ENCODE data around the gene IKZF4.

DNA sequence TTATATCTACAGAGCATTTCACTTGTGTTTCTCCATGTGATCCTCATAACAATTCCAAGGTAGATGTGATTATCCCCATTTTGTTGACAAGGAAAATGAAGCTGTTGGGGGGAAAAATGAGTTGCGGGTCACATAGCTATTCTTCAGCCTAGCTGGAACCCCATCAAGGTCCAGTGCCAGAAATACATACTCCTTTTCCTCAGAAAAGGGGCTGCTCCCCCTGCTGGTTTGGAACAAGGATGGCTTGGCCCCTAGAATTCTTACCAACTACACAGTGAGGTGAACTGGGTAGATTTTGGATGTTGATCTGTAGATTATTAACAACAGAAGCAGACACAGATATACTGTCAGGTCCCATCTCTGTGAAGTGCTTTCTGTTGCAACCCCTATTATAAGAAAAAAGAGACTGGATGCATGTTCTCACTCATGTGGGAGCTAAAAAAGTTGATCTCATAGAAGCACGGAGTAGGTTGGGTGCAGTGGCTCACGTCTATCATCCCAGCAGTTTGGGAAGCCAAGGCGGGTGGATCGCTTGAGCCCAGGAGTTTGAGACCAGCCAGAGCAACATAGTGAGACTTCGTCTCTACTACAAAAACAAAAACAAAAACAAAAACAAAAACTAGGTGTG is 8.9 kb downstream of the IKZF4 start:
- TF ChIP-seq, protein P1, sequence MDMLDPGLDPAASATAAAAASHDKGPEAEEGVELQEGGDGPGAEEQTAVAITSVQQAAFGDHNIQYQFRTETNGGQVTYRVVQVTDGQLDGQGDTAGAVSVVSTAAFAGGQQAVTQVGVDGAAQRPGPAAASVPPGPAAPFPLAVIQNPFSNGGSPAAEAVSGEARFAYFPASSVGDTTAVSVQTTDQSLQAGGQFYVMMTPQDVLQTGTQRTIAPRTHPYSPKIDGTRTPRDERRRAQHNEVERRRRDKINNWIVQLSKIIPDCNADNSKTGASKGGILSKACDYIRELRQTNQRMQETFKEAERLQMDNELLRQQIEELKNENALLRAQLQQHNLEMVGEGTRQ (IDR thresholded peaks at IDR 0.05; ENCODE audit: borderline replicate concordance, low read depth, low read length), result no peak
- TF ChIP-seq, protein P2, sequence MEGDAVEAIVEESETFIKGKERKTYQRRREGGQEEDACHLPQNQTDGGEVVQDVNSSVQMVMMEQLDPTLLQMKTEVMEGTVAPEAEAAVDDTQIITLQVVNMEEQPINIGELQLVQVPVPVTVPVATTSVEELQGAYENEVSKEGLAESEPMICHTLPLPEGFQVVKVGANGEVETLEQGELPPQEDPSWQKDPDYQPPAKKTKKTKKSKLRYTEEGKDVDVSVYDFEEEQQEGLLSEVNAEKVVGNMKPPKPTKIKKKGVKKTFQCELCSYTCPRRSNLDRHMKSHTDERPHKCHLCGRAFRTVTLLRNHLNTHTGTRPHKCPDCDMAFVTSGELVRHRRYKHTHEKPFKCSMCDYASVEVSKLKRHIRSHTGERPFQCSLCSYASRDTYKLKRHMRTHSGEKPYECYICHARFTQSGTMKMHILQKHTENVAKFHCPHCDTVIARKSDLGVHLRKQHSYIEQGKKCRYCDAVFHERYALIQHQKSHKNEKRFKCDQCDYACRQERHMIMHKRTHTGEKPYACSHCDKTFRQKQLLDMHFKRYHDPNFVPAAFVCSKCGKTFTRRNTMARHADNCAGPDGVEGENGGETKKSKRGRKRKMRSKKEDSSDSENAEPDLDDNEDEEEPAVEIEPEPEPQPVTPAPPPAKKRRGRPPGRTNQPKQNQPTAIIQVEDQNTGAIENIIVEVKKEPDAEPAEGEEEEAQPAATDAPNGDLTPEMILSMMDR (IDR thresholded peaks at IDR 0.05 in 2 of 3, conservative IDR thresholded peaks at IDR 0.05 in 1 of 3; ENCODE audit: control insufficient read depth in 2 of 3, extremely low read depth in 1 of 3, insufficient read depth in 1 of 3, low read depth in 3 of 3, low read length in 3 of 3), result peak; percentile 69 to 72 (median 71)
- no peak for TF ChIP-seq POLR2AphosphoS5 (IDR thresholded peaks at IDR 0.05; ENCODE audit: low read length)
- peak; percentile 64 for TF ChIP-seq RAD21 (IDR thresholded peaks at IDR 0.05; ENCODE audit: insufficient read depth, low read depth, low read length)
- TF ChIP-seq CEBPB (IDR thresholded peaks at IDR 0.05; ENCODE audit: borderline replicate concordance in 1 of 2, low read depth in 2 of 2, low read length in 2 of 2), result no peak
- TF ChIP-seq, protein P3, sequence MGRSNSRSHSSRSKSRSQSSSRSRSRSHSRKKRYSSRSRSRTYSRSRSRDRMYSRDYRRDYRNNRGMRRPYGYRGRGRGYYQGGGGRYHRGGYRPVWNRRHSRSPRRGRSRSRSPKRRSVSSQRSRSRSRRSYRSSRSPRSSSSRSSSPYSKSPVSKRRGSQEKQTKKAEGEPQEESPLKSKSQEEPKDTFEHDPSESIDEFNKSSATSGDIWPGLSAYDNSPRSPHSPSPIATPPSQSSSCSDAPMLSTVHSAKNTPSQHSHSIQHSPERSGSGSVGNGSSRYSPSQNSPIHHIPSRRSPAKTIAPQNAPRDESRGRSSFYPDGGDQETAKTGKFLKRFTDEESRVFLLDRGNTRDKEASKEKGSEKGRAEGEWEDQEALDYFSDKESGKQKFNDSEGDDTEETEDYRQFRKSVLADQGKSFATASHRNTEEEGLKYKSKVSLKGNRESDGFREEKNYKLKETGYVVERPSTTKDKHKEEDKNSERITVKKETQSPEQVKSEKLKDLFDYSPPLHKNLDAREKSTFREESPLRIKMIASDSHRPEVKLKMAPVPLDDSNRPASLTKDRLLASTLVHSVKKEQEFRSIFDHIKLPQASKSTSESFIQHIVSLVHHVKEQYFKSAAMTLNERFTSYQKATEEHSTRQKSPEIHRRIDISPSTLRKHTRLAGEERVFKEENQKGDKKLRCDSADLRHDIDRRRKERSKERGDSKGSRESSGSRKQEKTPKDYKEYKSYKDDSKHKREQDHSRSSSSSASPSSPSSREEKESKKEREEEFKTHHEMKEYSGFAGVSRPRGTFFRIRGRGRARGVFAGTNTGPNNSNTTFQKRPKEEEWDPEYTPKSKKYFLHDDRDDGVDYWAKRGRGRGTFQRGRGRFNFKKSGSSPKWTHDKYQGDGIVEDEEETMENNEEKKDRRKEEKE (IDR thresholded peaks at IDR 0.05), result no peak
- TF ChIP-seq SP1 (IDR thresholded peaks at IDR 0.05; ENCODE audit: low read depth, low read length), result no peak
- no peak for TF ChIP-seq SMAD1 (IDR thresholded peaks at IDR 0.05; ENCODE audit: low read depth, partially characterized antibody)

Data from GM12878 (cell line).